ENCODE measurements around the gene AIP. TPM values are rescaled to one million over a fixed set of nuclear protein-coding genes. Genes with fewer than 3 reads are reported as not detected.
A peak's percentile ranks its signal among the peaks of the same experiment; 100 is the strongest.

AIP gene
- total and polyA plus RNA-seq, 2 donors (not counting 1 experiment from before 2014, with no cell fraction given): 127 to 205 TPM

DNA sequence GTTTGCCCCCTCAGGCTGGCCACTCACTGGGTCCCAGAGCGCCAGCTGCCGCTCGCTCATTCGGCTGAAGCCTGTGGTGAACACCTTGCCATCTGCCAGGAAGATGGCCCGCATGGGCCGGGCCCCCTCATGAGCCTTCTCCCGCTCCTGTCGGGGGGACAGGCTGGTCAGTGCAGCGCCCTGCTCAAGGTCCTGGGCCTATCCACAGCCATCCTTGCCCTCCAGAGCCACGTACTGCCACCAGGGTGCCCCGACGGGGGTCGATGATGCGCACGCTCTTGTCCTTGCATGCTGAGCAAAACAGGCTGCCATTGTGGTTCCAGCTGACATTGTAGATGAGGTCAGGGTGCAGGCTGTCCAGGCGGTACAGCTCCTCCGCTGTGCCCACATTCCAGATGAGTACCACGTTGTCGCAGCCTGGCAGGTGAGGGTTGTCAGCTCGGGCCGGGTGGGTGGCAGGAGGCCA lies 41.7 kb upstream of the AIP start:
- H4K20me1 ChIP-seq (ENCODE audit: control insufficient read depth, insufficient read depth, low read length, poor library complexity, severe bottlenecking): peaks cover 30% of the 10 kb centered on the region
- H3K9me3 ChIP-seq (ENCODE audit: control extremely low read depth in 1 of 3, control insufficient read depth in 2 of 3, insufficient read depth in 1 of 3, low read length in 2 of 3): peaks cover 0 to 3% (median 0%) of the 10 kb centered on the region in 3 donors
- TF ChIP-seq, protein P1, sequence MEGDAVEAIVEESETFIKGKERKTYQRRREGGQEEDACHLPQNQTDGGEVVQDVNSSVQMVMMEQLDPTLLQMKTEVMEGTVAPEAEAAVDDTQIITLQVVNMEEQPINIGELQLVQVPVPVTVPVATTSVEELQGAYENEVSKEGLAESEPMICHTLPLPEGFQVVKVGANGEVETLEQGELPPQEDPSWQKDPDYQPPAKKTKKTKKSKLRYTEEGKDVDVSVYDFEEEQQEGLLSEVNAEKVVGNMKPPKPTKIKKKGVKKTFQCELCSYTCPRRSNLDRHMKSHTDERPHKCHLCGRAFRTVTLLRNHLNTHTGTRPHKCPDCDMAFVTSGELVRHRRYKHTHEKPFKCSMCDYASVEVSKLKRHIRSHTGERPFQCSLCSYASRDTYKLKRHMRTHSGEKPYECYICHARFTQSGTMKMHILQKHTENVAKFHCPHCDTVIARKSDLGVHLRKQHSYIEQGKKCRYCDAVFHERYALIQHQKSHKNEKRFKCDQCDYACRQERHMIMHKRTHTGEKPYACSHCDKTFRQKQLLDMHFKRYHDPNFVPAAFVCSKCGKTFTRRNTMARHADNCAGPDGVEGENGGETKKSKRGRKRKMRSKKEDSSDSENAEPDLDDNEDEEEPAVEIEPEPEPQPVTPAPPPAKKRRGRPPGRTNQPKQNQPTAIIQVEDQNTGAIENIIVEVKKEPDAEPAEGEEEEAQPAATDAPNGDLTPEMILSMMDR (IDR thresholded peaks at IDR 0.05): no peak
- TF ChIP-seq EZH2 (IDR thresholded peaks at IDR 0.05; ENCODE audit: borderline replicate concordance, insufficient read depth, low read depth, low read length, poor library complexity, severe bottlenecking): no peak
- H2AFZ ChIP-seq (ENCODE audit: insufficient read depth, low read depth, low read length, poor library complexity, severe bottlenecking): no peak overlapping the region
- peaks cover 84% of the 10 kb centered on the region for H3K4me1 Mint-ChIP-seq
- ChIA-PET POLR2A (interaction anchor here (0.6 to 3.9 kb wide), 14 partner anchors 9 to 1801 kb away, joined by 3 to 29 read pairs (median 6); partner anchors contain the start of genes PPP1CA, RPS6KB2, TBC1D10C and TMEM134), CTCF (interaction anchor here (0.8 to 1.5 kb wide), 7 partner anchors 24 to 90 kb away, joined by 3 to 5 read pairs (median 3); partner anchors contain the start of genes PITPNM1 and PPP1CA)
- no peaks in the 10 kb centered on the region for H3K9me3 Mint-ChIP-seq (ENCODE audit: insufficient read depth)
- no peak overlapping the region for H3K9ac ChIP-seq (ENCODE audit: low read length)
- intact Hi-C loops (cut with micrococcal nuclease): no loop called here
- H3K36me3 ChIP-seq (replicated peaks in 1 of 2; ENCODE audit: control extremely low read depth in 1 of 2, control insufficient read depth in 1 of 2, extremely low read depth in 1 of 2, insufficient read depth in 2 of 2, low read length in 1 of 2): peaks cover 0 to 2% of the 10 kb centered on the region in 2 experiments
- no peak overlapping the region for H3K4me3 ChIP-seq (ENCODE audit: control extremely low read depth in 1 of 5, extremely low read depth in 1 of 5, insufficient read depth in 1 of 5, low read depth in 2 of 5, low read length in 4 of 5)
- H3K4me1 ChIP-seq (ENCODE audit: control insufficient read depth in 2 of 2, insufficient read depth in 2 of 2, low read length in 2 of 2): peaks cover 68 to 85% of the 10 kb centered on the region in 2 donors
- peak overlapping the region; percentile 43 for H3K4me3 Mint-ChIP-seq
- peak overlapping the region; percentile 99 for H3K4me2 ChIP-seq (replicated peaks; ENCODE audit: low read depth, low read length, poor library complexity, severe bottlenecking)
- WGBS (ENCODE audit: insufficient coverage): 52% methylated on average over 18 of the region's 21 CpGs
- H3K27me3 ChIP-seq (replicated peaks in 1 of 4; ENCODE audit: control extremely low read depth in 1 of 4, control insufficient read depth in 3 of 4, insufficient read depth in 4 of 4, low read length in 3 of 4): no peaks in the 10 kb centered on the region
- no peak for ATAC-seq (ENCODE audit: low read depth)
- H3K27ac Mint-ChIP-seq: peak overlapping the region; percentile 92
- no peaks in the 10 kb centered on the region for H3K27me3 Mint-ChIP-seq
- DNase-seq: peak; percentile 57
- peaks cover 41% of the 10 kb centered on the region for H3K79me2 ChIP-seq (ENCODE audit: control insufficient read depth, insufficient read depth, low read length)
- peak overlapping the region; percentile 57 to 88 for H3K27ac ChIP-seq (ENCODE audit: low read length in 2 of 2)

DNA sequence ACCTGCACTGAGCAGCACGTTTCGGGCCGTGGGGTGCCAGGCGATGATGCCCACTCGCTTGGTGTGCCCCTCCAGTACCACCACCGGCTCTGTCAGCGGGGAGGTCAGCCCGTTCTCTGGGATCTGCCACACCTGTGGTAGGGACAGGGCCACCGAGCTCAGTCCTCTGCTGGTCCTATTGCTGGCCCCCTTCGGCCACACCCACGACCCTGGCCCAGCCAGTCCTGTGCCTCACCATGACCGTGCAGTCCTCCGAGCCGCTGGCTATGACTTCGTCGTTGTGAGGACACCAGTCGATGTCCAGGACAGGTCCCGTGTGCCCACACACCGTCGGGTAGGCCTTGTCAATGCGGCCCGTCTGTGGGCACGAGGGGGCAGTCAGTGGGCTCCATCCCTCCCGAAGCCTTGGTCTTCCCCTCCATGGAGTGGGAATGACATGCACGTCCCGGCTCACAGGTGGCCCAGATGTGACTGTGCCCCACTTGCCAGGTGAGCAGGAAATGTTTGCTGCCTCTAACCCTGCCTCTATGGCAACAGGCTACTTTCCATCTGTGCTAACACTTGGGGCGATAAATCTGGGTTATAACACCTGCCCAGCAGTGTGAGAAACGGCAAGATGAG lies 41.0 kb upstream of the AIP start:
- peak; percentile 65 for DNase-seq
- POLR2A ChIA-PET: interaction anchor here (0.6 to 3.9 kb wide), 13 partner anchors 10 to 1802 kb away, joined by 3 to 29 read pairs (median 6); partner anchors contain the start of genes PPP1CA, RPS6KB2, TBC1D10C and TMEM134
- Mint-ChIP-seq H3K27ac (peak overlapping the region; percentile 92), H3K27me3 (no peaks in the 10 kb centered on the region), H3K4me3 (peak overlapping the region; percentile 77), H3K4me1 (peaks cover 84% of the 10 kb centered on the region), H3K9me3 (ENCODE audit: insufficient read depth) (no peaks in the 10 kb centered on the region)
- Histone ChIP-seq H3K27ac (ENCODE audit: low read length in 2 of 2) (peak overlapping the region; percentile 75 to 88), H3K4me1 (ENCODE audit: control insufficient read depth in 2 of 2, insufficient read depth in 2 of 2, low read length in 2 of 2) (peaks cover 74 to 90% of the 10 kb centered on the region in 2 donors), H4K20me1 (ENCODE audit: control insufficient read depth, insufficient read depth, low read length, poor library complexity, severe bottlenecking) (peaks cover 23% of the 10 kb centered on the region), H3K9ac (ENCODE audit: low read length) (no peak overlapping the region), H3K79me2 (ENCODE audit: control insufficient read depth, insufficient read depth, low read length) (peaks cover 36% of the 10 kb centered on the region), H3K4me3 (ENCODE audit: control extremely low read depth in 1 of 5, extremely low read depth in 1 of 5, insufficient read depth in 1 of 5, low read depth in 2 of 5, low read length in 4 of 5) (no peak overlapping the region), H2AFZ (ENCODE audit: insufficient read depth, low read depth, low read length, poor library complexity, severe bottlenecking) (no peak overlapping the region), H3K4me2 (replicated peaks; ENCODE audit: low read depth, low read length, poor library complexity, severe bottlenecking) (peak overlapping the region; percentile 99), H3K36me3 (replicated peaks in 1 of 2; ENCODE audit: control extremely low read depth in 1 of 2, control insufficient read depth in 1 of 2, extremely low read depth in 1 of 2, insufficient read depth in 2 of 2, low read length in 1 of 2) (no peaks in the 10 kb centered on the region), H3K9me3 (ENCODE audit: control extremely low read depth in 1 of 3, control insufficient read depth in 2 of 3, insufficient read depth in 1 of 3, low read length in 2 of 3) (no peaks in the 10 kb centered on the region), H3K27me3 (replicated peaks in 1 of 4; ENCODE audit: control extremely low read depth in 1 of 4, control insufficient read depth in 3 of 4, insufficient read depth in 4 of 4, low read length in 3 of 4) (no peaks in the 10 kb centered on the region)
- WGBS (ENCODE audit: insufficient coverage): 87% methylated on average over 27 of the region's 28 CpGs
- CTCF ChIA-PET: interaction anchor here (0.9 to 1.5 kb wide), 5 partner anchors 23 to 91 kb away, joined by 3 to 5 read pairs (median 3); no protein-coding TSS in a partner anchor
- ATAC-seq (ENCODE audit: low read depth): no peak
- no peak for TF ChIP-seq EZH2 (IDR thresholded peaks at IDR 0.05; ENCODE audit: borderline replicate concordance, insufficient read depth, low read depth, low read length, poor library complexity, severe bottlenecking)
- TF ChIP-seq, protein P1 (IDR thresholded peaks at IDR 0.05): no peak
- intact Hi-C loops (cut with micrococcal nuclease): no loop called here
